HG02840 (cell line): ENCODE measurements around the gene CNN3.

ENCODE experiments used
- ATAC-seq: cut with Tn5 transposase; IDR thresholded peaks from one replicate; pipeline ENCODE4 v1.9.1; 2021; ENCODE audit warnings: mild to moderate bottlenecking, moderate library complexity, moderate number of reproducible peaks; ENCODE audit not compliant: unreplicated experiment, low FRiP score

Gene CNN3

DNA sequence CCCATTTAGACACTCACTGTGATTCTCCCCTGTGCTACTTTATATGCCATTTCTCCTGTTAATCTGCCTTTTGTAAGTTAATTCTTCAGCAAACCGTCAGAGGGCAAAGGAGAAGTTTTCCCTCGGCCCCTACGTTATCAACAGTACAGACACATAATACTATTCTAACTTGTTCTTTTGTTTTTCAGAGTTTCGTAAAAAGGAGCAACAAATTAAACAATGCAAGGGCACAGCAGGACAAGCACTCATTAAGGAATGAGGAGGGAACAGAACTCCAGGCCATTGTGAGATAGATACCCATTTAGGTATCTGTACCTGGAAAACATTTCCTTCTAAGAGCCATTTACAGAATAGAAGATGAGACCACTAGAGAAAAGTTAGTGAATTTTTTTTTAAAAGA, 32.3 kb downstream of the CNN3 start:
- ATAC-seq: no peak

GRCh38 chr1:94892604-94893254, 34.2 kb downstream of the CNN3 start:
- no peak for ATAC-seq

DNA sequence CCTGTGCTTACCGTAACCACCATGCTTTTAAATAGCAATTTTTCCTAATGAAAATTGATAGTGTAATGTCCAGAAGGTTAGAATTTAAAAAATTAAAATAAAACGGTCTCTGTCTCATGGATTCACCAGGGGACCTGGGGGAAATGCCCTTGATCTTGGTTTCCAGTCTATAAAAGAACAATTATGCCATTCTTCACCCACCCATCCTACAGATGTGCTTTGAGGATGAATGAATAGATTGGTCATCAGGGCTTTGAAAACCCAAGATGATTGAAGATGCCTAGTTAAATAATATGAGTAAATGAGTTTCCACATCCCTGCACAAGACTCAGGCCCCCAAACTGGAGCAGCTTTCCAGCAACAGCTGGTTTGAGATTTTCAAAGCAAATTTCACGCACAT, 38.7 kb downstream of the CNN3 start:
- no peak for ATAC-seq

DNA sequence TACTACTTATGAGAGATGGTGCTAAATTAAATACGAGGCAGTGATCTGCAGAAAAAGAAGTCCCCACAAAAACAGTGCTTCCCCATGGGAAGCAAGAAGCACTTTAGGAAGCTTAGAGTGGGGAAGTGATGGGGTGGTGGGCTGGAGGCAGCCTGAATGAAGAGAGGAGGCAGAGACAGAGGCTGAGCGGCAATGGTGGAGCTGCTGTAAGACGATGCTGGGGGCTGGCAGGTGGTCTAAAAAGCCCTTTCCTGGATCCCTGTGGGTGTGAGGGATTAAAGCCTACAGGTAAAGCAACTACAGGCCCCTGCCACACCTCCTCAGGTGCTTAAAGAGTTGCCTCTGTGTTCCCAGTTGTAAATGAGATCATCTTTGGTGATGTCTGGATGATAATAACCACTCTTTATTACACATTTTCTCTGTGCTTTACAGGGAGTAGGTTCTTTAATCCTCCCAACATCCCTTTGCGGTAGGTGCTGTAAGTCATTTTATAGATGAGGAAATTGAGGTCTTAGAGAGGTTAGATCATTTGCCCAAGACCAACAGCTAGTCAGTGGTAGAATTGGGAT, 39.2 kb downstream of the CNN3 start:
- no peak for ATAC-seq

DNA sequence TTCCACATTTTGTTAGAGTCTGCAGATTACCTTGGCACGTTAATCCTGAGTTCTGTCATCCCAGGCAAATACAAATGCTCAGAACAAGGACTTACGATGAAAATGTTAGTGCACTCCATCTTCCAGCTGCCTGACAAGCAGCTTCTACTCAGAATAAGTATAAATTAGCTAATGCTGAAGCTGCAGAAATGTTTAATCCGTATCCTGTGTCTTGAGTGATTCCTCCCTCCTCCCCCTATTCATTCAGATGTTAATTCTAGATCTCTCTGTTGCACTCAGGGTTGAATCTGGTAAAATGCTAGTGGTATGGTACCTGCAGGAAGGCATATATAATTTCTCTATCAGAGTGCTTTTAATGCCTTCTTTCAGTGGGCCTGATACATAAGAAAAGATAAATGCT, 39.8 kb downstream of the CNN3 start:
- ATAC-seq: no peak

DNA sequence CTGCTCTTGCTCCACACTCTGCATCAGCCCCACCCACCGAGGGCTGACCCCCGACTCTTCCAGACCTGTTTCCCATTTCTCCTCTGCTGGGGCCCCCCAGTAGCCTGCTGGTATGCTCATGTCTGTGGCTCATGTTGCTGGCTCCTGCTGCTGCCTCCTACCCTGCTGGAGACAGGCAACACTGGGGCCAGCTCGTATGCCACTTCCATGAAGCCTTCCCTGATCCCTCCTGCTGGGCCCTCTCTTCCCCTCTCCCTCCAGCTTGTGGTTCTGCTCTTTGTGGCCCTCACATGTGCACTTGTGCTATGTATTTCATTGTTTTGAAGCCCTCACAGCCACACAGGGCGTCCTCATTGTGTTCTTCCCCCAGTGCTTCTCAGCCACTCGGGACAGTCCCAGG, 40.5 kb downstream of the CNN3 start:
- no peak for ATAC-seq

DNA sequence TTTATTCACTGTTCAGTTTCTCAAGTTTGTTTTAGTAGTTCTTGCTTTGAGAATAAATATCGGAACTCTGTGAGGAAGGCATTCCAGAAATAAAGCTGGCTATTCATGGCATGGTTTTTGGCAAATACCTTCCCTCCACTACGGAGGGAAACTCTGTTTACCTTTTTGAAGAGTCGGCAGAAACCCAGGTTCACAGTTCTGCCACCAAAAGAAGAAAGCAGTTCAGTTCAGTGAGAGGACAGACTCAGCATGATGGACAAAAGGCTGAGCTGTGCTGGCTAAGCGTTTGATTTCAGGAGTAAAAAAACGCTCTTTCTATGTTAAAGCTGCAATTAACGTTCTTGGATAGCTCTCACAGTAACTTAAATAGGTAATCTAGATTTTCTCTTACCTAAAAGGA, 42.4 kb downstream of the CNN3 start:
- no peak for ATAC-seq

DNA sequence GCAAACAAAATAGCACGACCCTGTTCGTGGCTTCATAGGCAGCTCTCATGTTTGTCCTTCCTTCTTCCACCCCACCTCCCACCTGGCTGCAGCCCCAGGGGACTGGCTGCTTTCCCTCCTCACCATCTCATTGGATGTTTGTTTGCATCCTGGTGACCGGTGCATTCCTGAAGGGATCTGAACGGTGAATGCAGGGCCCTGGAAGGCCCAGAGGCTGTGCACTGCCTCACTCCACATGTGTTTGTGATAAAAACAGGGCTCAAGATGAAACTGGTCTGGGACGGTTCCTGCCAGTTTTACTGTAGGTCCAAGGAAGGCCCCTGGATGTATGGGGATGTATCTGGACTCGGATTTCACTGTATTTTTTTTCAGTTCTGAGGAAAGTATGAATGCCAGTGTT, 42.8 kb downstream of the CNN3 start:
- no peak for ATAC-seq

- no peak for ATAC-seq
These were observed 43.2 kb downstream of the CNN3 start for GRCh38 chr1:94883691-94884090.

DNA sequence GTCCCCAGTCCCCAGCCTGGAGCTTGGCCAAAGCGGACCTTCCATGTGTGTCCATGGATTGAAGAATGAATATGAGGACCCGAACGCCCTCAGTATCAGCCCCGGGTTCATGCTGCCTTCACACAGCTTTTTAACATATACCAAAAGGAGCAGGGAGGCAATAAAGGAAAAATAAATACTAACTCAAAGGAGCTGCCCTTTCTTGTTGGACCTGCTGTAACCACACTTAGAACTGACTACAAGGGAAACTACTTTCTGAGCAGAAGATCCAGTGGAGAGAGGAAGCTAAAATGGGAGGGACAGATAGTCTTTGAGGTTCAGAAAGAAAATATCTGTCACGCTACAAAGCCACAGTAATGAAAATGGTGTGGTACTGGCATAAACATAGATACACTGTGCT, 48.6 kb downstream of the CNN3 start:
- ATAC-seq: no peak

- no peak for ATAC-seq
These were observed 50.5 kb downstream of the CNN3 start for GRCh38 chr1:94876362-94876761.

- ATAC-seq: no peak
These were observed 51.1 kb downstream of the CNN3 start for GRCh38 chr1:94875794-94876193.

DNA sequence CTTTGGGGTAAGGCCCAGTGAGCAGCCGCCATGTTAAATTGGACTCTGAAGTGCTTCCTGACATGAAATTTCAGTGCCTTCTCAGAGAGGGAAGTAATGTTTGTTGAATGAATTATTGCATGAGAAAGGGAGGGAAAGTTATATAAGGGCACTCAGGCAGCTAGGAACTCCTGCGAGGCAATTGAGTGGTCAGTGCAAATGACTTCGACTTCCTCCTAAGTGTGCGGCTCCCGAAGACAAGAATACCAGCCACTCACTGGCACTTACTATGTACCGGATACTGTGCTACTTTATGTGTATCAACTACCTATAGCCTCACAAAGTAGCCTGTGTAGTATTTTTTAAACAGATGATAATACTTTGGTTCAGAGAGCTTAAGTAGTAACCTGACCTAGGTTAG, 52.5 kb downstream of the CNN3 start:
- no peak for ATAC-seq

DNA sequence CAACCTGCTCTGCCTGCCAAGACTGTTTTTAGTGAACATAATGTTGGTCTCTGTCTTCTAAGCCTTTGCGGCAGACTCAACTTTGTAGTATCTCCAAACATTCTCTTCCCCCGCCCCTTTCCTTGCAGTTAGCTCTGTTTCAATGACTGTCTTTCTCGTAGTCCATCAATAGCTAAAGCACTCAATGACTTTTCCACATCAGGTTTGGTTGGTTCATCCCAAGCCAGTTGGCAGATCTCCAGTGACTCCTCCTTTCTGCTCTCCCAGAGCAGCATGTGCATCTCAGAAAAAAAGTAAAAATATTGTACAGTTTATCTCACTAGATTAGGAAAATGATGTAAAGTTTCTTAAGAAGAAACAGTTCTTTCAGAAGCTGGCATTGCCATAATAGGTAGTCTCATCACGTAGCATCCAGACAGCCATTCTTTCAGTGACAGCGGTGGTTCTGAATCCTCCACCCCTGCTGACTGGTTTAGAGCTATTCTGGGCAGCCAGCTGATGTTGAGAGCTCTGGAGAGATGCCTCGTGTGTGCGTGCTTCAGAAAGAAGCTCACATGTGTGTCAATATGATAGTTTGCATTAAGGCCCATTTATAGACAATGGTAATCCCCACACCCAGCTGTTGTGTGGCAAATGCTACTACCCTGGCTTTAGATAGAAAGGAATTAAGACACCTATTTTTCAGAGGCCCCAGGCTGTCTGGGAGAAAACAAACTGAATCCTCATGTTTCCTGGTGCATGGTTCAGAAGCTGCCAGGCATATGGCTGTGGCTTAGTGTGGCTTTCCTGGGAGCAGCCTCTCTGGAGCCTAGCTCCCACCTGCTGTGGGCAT, 53.2 kb downstream of the CNN3 start:
- ATAC-seq: no peak

DNA sequence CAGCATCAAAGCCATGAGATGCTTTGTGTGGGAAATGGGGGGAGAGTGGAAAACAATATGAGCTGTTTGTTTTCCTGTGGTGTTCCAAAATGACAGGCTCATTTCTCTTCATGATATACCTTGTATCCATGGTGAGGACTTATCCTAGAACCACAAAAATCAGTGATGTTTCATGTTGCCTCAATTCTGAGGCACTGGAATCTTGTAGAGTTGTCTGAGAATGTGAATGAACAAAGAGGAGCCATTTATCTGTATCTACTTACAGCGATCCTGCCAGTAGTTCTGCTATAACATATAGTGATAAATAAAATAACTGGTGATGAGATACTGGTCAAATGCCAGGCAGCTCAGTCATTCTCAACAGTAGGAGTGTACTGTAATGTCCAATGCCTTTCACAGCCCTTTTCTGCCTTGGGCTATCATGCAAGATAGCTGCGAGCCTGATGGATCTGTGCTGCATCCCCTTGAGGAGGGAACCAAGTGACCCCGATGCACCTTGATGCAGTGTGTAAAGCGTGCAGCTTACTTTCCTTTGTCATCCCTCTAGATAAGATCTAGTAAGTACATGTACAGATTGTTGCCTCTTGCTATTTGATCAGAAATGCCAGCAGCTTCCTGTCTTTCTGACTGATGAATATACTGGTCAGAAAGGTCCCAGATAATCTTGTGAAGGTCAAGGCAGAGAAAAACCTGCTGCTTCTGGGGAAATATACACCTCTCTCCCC, 54.0 kb downstream of the CNN3 start:
- no peak for ATAC-seq

- ATAC-seq: no peak
These were observed 55.9 kb downstream of the CNN3 start for GRCh38 chr1:94871031-94871430.

GRCh38 chr1:94866164-94866807, 60.6 kb downstream of the CNN3 start:
- ATAC-seq: no peak

DNA sequence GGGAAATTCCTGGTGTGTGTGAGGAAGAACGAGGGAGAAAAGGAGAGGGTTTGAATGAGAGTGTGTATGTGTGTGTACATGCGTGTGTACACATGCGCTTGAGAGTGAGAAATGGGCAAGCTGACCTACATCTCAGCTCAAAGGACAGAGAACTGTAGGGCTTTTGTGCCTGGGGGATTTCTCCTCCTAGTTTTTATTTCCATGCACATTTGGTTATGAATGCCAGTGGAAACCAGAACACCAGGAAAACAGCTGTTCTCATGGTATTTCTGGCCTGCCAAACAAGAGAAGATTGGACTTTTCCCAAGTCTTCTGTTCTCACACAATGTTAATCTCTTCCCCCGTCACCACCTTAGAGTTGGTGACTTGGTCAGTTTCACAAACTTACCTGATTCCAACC, 61.5 kb downstream of the CNN3 start:
- no peak for ATAC-seq

DNA sequence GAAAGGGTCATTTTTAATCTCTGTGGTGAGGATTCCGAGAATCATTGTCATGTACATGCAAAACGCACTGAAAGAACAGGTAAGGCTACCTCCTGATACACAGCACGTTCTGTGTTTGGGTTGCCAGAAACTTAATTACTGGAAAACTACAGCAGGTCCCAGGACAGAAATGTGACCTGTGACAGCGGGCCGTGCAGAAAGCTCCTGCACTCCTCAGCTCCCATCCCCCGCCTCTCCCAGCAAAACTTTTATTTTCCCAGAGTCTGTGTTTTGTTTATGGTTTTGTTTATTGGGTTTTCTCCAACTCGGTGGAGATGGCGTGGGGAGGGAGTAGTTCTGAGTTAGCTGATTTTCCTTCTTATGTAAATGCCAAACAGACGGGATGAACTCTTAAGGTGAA, 62.1 kb downstream of the CNN3 start:
- no peak for ATAC-seq

- ATAC-seq: no peak
These were observed 63.0 kb downstream of the CNN3 start for GRCh38 chr1:94863919-94864318.
